Measurements from ENCODE around the gene NPIPA8.
"Not testable (repeated sequence)": the region's sequence is repeated elsewhere in the genome, so short reads cannot be mapped to it uniquely, and the experiment has no call there.

DNA sequence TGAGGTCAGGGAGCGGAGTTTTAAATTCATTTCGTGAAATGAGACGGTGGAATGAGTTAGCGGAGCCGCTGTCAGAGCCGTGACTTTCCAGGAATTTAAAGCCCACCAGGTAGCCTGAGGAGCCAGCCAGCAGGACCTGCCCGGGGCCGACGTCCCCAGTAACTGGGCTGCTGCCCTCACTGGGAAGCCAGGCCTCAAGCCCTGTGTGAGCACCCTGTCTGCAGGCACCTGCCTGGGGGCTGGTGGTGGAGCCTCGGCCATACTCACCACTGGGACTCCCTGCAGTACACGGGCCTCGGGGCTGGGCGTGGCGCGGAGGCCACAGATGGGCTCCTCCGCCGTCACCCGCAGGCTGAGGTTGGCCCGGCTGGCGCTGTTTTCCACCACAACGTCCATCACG lies 10.5 kb upstream of the NPIPA8 start:
- TF ChIP-seq, protein P1, sequence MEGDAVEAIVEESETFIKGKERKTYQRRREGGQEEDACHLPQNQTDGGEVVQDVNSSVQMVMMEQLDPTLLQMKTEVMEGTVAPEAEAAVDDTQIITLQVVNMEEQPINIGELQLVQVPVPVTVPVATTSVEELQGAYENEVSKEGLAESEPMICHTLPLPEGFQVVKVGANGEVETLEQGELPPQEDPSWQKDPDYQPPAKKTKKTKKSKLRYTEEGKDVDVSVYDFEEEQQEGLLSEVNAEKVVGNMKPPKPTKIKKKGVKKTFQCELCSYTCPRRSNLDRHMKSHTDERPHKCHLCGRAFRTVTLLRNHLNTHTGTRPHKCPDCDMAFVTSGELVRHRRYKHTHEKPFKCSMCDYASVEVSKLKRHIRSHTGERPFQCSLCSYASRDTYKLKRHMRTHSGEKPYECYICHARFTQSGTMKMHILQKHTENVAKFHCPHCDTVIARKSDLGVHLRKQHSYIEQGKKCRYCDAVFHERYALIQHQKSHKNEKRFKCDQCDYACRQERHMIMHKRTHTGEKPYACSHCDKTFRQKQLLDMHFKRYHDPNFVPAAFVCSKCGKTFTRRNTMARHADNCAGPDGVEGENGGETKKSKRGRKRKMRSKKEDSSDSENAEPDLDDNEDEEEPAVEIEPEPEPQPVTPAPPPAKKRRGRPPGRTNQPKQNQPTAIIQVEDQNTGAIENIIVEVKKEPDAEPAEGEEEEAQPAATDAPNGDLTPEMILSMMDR (IDR thresholded peaks at IDR 0.05) = not testable (repeated sequence)
- TF ChIP-seq POLR2A (IDR thresholded peaks at IDR 0.05) = not testable (repeated sequence)
